ENCODE measurements around the gene STKLD1. TPM values are rescaled to one million over a fixed set of nuclear protein-coding genes. Genes with fewer than 3 reads are reported as not detected.

The STKLD1 gene
- total RNA-seq, 6 experiments from 2014 or later: 0.46 to 1.4 (median 0.68) TPM

DNA sequence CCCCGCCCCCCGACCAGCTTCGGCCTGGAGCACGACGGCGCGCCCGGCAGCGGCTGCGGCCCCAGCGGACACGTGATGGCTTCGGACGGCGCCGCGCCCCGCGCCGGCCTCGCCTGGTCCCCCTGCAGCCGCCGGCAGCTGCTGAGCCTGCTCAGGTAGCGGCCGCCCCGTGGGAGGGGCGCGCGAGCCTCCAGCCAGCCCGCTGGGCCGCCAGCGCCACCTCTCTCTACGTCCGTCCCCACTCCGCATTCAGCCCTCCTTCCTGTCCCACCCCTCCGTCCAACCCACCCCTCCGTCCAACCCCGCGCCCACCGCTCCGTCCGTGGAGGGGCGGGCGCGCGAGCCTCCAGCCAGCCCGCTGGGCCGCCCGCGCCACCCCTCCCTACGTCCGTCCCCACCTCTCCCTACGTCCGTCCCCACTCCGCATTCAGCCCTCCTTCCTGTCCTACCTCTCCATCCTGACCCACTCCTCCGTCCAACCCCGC, 52.5 kb downstream of the STKLD1 start:
- Mint-ChIP-seq H3K4me3 (no peak overlapping the region), H3K27ac (no peak overlapping the region), H3K9me3 (no peaks in the 10 kb centered on the region), H3K36me3 (ENCODE audit: low read depth) (no peaks in the 10 kb centered on the region), H3K4me1 (ENCODE audit: low read depth) (no peaks in the 10 kb centered on the region), H3K27me3 (ENCODE audit: insufficient read depth) (peaks cover 29% of the 10 kb centered on the region)
- TF ChIP-seq CTCF (IDR thresholded peaks at IDR 0.05): no peak
- DNase-seq: no peak

DNA sequence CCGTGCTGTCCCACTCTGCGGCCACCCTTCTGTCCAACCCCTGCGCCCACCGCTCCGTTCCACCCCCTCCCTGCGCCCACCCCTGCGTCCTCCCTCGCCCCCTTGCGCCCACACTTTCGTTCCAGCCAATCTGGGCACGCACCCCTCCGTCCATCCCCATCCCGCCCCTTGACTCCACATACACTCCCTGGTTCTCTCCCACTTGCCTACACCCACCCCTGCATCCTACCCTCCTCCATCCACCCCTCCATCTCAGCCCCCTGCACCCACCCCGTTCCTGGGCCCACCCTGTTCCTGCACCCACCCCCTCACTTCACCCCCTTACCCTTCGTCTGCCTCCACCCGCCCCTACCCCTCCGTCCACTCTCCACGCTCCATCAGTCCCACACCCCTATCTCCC, 53.0 kb downstream of the STKLD1 start:
- DNase-seq: no peak
- peaks cover 32% of the 10 kb centered on the region for H3K27me3 Mint-ChIP-seq (ENCODE audit: insufficient read depth)
- H3K9me3 Mint-ChIP-seq: no peaks in the 10 kb centered on the region
- no peaks in the 10 kb centered on the region for H3K36me3 Mint-ChIP-seq (ENCODE audit: low read depth)
- no peak for TF ChIP-seq CTCF (IDR thresholded peaks at IDR 0.05)
- H3K4me3 Mint-ChIP-seq: no peak overlapping the region
- H3K4me1 Mint-ChIP-seq (ENCODE audit: low read depth): no peaks in the 10 kb centered on the region
- no peak overlapping the region for H3K27ac Mint-ChIP-seq

DNA sequence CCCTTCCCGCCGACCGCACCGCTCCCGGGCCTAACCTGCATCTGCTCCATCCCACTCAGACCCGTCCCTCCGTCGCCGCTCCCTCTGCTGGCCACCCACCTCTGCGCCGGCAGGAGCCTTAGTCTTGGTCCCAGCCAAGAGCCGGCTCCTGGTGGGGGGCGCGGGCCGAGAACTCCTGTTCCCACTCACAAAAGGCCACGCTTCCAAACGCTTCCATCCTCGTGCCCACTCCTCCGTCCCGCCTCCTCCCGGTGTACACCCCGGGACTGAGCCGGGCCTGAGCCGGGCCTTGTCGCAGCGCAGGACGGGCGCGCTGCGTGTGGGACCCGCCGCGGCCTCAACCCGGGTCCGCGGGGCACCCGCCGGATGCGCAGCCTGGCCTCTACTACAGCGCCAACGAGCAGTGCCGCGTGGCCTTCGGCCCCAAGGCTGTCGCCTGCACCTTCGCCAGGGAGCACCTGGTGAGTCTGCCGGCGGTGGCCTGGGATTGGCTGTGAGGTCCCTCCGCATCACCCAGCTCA, 53.5 kb downstream of the STKLD1 start:
- TF ChIP-seq CTCF (IDR thresholded peaks at IDR 0.05): peak; percentile 45
- Mint-ChIP-seq H3K4me1 (ENCODE audit: low read depth) (no peaks in the 10 kb centered on the region), H3K9me3 (no peaks in the 10 kb centered on the region), H3K4me3 (no peak overlapping the region), H3K36me3 (ENCODE audit: low read depth) (no peaks in the 10 kb centered on the region), H3K27me3 (ENCODE audit: insufficient read depth) (peaks cover 31% of the 10 kb centered on the region), H3K27ac (no peak overlapping the region)
- DNase-seq: no peak

- no peaks in the 10 kb centered on the region for H3K9me3 Mint-ChIP-seq
- no peaks in the 10 kb centered on the region for H3K36me3 Mint-ChIP-seq (ENCODE audit: low read depth)
- no peak for DNase-seq
- H3K27ac Mint-ChIP-seq: no peak overlapping the region
- TF ChIP-seq CTCF (IDR thresholded peaks at IDR 0.05): no peak
- no peak overlapping the region for H3K4me3 Mint-ChIP-seq
- H3K4me1 Mint-ChIP-seq (ENCODE audit: low read depth): no peaks in the 10 kb centered on the region
- peaks cover 27% of the 10 kb centered on the region for H3K27me3 Mint-ChIP-seq (ENCODE audit: insufficient read depth)
Measured at GRCh38 chr9:133430244-133430643, 54.1 kb downstream of the STKLD1 start.

DNA sequence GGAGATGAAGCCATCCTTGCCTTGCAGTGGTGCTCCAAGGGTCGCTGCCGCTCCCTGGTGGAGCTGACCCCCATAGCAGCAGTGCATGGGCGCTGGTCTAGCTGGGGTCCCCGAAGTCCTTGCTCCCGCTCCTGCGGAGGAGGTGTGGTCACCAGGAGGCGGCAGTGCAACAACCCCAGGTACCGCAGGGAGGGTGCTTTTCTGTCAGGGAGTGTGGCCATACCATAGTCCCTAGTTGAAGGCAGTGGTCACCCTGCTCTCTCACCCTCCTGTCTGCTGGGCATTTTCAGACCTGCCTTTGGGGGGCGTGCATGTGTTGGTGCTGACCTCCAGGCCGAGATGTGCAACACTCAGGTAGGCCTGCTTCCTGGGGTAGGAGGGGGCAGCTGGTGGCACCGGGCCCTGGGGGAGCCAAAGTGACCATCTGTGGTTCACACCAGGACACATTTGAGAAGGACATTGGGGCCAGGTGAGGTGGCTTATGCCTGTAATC, 57.2 kb downstream of the STKLD1 start:
- Mint-ChIP-seq H3K9me3 (no peaks in the 10 kb centered on the region), H3K27ac (no peak overlapping the region), H3K27me3 (ENCODE audit: insufficient read depth) (peaks cover 20% of the 10 kb centered on the region), H3K36me3 (ENCODE audit: low read depth) (no peaks in the 10 kb centered on the region), H3K4me3 (no peak overlapping the region), H3K4me1 (ENCODE audit: low read depth) (no peaks in the 10 kb centered on the region)
- no peak for TF ChIP-seq CTCF (IDR thresholded peaks at IDR 0.05)
- DNase-seq: no peak

Data from HFFc6 (cell line).